ENCODE results near the gene NXPH3.
"Not testable (repeated sequence)": the region's sequence is repeated elsewhere in the genome, so short reads cannot be mapped to it uniquely, and the experiment has no call there.

NXPH3 gene

DNA sequence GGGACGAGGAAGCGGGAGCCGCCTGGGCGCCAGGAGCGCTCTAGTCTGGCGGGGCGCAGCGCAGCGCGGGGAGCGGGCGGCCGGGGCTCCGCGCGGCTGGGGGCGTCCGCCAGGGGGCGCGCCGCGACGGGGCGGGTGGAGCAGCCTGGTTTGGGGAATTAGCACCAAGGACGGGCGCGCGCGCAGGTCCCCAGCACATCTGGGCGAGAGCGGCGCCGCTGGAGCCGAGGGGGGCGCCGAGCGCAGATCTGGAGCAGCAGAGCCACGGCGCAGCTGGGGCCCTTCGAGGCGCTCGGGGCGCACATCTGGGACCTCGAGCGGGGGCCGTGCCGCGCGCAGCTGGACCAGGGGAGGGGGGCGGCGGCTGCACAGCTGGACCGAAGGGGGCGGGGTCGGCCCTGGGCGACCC lies at the start of gene NXPH3:
NXPH3 (plus strand) TSS at position 193 of the 409 bp plus-strand sequence. CDS start 349 bp downstream, outside the sequence.
- in situ Hi-C loops (cut with HindIII; ENCODE audit: low sequenced_read_pairs): no loop called here

DNA sequence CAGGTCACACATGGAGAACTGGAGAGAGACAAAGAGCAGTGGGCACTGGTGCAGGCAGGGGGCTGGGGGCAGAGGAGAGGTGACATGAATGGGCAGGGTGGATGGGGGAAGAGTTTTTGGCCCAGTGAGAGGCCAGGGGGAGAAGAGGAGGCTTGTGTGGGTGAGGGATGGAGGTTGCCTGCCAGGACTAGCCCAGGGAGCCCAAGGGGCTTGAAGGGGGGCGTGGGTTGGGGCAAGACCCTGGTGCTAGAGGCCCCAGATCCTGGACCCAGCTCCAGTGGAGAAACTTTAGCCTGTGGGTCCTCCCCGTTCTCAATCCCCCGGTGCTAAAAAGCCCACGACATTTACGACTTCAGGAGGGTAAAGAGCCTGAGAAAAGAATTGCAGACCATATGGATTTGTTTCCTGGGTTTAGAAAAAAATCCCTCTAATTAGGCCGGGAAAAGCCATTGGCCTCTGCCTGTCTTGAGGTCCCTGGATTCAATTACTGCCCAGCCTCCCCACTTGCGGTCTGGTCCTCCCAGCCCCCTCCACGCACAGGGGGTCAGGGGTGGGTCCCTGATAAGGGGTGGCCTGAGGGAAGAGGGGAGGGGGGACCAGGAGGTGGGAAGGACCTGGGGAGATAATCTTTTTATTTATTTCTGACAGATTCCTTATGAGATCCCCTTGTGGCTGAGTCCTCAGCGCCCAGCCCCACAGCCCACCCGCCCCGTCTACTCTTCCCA lies 47.6 kb upstream of the NXPH3 start:
- in situ Hi-C loops (cut with HindIII; ENCODE audit: low sequenced_read_pairs): no loop called here

DNA sequence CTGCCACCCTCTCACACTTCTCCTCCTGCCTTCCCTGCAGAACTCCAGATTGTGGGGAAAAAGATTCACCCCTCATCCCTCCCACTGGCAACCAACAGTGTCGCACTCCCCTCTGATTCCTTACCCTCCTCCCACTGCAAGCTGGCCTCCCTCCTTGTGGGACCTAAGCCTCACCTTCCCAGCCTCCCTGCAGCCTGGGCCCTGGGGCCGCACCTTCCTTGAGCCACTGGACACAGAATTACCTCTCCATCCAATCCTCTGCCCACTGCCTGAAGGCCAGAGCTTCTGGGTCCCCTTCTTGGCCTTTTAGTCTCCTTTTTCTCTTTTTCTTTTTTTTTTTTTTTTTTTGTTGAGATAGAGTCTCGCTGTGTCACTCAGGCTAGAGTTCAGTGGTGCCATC lies 46.7 kb upstream of the NXPH3 start:
- in situ Hi-C loops (cut with HindIII; ENCODE audit: low sequenced_read_pairs): no loop called here

DNA sequence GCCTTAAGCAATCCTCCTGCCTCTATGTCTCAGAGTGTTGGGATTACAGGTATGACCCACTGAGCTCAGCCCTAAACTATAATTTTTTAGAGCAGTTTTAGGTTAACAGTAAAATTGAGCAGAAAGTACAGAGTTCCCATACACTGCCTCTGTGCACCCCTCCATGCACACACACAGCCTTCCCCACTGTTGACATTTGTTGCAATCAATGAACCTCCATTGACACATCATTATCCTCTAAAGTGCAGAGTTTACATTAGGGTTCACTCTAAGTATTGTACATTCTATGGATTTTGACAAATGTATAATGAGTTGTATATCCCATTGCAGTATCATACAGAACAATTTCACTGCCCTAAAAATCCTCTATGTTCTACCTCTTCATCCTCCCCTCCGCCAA lies 45.6 kb upstream of the NXPH3 start:
- in situ Hi-C loops (cut with HindIII; ENCODE audit: low sequenced_read_pairs): no loop called here

DNA sequence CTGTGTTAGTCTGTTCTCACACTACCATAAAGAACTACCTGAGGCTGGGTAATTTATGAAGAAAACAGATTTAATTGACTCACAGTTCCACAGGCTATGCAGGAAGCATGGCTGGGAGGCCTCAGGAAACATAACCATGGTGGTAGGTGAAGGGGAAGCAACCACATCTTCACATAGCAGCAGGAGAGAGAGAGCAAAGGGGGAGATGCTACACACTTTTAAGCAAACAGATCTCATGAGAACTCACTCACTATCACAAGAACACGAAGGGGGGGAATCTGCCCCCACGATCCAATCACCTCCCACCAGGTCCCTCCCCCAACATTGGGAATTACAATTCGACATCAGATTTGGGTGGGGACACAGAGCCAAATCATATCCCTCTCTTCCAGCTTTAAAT lies 31.8 kb upstream of the NXPH3 start:
- in situ Hi-C loops (cut with HindIII; ENCODE audit: low sequenced_read_pairs): no loop called here

DNA sequence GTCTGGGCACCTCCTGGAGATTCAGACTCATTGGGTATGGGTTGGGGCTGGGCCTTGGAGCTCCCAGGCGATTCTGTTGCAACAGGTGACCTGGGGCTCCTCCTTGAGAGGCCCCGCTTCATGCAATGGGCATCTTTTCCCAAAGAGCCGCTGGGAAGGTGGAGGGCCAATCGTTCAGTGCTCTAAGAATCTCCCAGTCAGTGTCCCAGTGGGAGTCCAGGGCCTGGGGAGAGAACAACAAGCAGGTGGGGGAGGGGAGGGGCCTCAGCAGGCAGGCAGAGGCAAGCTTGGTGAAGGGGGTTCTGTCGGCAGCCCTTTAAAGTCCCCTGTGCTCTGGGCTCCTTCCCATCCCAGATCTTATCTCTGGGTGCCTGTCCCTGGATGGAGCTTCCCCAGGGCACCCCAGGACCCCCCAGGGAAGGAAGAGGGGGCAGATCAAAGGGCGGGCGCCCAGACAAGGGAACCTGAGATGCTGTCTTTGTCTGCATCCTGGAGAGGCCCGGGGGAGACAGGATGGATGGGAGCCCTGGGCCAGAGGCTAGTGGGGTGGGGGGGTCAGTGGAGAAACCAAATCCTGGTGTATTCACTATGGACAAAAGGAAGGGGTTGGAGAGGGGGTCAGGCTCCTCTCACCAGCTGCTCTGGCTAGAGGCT lies 30.5 kb upstream of the NXPH3 start:
- in situ Hi-C loops (cut with HindIII; ENCODE audit: low sequenced_read_pairs): no loop called here

DNA sequence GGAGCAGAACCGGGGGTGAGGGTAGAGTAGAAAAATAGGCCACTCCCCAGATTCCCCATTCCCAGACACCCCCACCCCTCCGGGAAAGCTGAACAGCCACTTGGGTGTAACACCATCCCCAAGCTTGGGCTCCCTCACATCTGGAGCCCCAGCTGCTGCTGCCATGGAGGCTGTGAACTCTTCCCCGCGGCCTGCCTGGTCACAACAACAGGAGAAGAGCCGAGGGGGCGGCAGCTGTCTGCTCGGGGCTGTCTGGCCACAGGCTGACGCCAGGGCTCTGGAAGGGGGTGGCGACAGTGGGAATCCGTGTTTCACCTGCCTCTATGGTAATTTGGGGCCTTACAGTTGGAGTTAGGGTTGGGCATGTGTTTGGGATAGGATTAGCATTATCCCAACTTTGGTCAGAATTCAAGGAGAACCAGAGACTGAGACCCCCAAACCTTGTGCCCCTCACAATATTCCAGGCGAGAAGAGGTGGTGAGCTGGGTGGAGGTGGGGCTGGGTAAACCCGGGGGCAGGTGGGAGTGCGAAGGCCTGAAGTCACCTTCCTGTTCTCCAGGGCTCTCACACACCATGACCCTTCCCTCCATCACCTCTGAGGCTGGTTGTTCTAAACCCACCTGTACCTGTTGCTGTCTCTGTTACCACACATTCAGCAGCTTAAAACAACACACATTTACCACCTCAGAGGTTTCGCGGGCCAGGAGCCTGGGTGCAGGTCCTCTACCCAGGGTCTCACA lies 29.7 kb upstream of the NXPH3 start:
- in situ Hi-C loops (cut with HindIII; ENCODE audit: low sequenced_read_pairs): no loop called here

DNA sequence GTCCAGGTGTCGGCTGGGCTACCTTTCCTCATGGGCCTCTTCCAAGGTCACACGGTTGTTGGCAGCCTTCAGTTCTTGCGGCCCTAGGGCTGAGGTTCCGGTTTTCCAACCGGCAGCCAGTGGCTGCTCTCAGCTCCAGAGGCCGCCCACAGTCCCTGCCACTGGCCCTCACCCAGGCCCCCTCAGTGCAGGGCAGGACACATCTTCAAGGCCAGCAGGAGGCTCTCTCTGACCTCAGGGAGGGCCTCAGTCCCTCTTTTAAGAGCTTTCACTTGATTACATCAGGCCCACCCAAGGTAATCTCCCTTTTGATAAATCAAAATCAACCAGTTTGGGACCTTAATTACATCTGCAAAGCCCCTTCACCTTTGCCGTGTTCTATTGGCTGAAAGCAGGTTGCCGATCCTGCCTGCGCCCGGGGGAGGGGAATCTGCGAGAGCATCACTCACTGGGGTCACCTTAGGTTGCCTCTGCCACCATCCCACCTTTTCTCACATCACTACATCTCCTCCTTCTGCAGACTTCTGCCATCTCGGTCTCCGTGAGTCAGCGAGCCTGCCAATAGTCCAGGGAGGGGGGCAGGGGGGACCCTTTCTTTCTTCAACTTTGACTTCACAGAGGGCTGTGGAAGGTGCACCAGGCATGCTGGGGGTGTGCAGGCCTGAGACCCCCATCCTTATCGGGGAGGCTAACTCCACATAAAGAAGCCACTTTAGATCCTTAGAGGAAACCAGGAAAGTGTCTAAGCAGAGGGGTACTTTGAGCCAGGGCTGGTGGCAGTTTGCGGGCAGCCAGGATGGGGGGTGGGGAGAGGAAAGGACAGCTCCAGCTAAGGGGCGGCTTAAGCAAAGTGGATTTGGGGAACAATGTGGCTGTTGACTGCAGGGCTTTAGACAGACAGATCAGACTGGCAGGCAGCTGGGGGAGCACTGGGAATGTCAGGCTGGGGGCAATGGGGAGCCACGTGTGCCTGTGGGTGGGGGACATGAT lies 28.8 kb upstream of the NXPH3 start:
- in situ Hi-C loops (cut with HindIII; ENCODE audit: low sequenced_read_pairs): no loop called here

DNA sequence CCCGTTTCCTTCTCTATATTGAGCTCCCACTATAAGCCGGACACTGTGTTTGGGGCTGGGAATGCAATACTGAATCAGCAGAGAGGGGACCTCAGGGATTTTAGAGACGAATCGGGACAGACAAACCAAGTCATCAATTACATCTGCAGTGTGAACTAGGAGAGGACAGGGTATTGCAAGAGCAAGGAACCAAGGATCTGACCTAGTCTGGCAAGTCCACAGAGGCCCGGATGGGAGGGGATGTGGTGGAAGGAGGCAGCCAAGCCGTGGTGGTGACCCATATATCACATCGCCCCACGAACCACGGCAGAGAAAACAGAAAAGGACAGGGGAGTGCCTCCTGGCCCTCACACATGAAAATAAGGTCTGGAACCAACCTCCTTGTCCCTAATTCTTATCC lies 28.1 kb upstream of the NXPH3 start:
- in situ Hi-C loops (cut with HindIII; ENCODE audit: low sequenced_read_pairs): no loop called here

DNA sequence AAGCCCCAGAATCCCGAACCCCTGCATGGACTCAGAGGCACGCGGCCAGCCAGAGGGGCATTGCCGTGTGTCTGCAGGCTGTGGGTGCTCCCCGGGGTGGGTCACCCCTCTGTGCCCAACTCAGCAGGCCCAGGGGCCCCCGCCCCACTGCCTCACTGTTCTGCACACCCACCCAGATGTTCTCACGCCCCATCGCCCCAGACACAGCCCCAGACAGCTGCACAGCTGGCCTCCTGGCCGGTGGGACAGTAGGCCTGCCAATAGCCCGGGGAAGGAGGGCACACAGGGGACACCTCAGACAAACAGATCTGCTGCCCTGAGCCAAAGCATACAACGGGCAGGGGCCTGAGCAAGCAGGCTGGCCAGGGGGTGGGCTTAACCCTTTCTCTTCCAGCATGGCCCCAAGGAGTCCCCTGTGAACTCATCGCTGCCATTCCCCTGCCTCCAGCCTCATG lies 27.6 kb upstream of the NXPH3 start:
- in situ Hi-C loops (cut with HindIII; ENCODE audit: low sequenced_read_pairs): no loop called here

DNA sequence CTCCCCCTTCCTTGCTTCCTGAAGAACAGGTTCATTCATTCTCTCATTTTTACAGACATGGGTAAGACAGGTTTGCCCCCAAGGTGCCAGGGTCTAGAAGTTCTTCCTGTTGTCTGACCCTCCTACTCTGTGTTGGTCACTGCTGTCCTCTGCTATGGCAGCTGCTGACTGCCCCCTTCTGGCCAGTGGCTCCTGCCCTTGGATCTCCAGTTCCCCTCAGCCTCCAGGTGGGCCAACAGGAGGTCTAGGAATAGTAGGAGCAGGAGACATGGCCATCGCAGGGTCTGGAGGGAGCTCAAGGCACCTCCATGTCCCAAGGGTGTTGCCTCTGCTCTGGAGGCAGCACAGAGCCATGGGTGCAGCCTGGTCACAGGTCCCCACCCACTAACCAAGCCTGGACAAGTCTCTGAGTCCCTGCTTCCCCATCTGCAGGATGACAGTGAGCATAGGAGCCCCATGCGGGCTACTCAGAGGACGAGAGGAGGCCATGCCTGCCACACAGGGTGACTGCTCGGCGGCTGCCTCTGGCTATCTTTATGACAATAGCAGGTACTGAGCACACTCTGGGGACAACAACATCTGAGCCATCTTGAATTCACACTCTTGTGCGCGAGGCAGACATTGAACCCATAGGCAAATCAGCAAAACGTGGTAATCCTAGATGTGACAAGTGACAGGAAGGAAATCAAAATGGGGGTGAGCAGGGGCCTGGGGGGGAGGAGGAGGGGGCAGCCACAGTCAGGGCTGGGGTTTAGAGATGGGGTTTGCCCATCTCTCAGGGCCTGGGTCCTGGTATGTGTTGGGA lies 27.0 kb upstream of the NXPH3 start:
- in situ Hi-C loops (cut with HindIII; ENCODE audit: low sequenced_read_pairs): no loop called here

DNA sequence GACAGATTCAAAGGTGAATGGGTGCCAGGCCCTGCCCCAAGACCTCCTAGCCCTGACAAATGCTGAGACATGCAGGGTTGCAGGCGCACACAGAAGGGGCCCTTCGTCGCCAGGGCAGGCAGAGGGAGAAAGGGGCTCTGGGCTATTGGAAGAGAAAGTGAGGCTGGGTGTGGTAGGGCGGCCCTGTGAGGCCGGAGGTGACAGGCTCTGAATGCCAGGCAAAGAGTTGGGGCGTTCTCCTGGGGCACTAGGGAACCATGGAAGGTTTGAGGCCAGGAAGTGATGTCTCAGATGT lies 26.4 kb upstream of the NXPH3 start:
- in situ Hi-C loops (cut with HindIII; ENCODE audit: low sequenced_read_pairs): no loop called here

DNA sequence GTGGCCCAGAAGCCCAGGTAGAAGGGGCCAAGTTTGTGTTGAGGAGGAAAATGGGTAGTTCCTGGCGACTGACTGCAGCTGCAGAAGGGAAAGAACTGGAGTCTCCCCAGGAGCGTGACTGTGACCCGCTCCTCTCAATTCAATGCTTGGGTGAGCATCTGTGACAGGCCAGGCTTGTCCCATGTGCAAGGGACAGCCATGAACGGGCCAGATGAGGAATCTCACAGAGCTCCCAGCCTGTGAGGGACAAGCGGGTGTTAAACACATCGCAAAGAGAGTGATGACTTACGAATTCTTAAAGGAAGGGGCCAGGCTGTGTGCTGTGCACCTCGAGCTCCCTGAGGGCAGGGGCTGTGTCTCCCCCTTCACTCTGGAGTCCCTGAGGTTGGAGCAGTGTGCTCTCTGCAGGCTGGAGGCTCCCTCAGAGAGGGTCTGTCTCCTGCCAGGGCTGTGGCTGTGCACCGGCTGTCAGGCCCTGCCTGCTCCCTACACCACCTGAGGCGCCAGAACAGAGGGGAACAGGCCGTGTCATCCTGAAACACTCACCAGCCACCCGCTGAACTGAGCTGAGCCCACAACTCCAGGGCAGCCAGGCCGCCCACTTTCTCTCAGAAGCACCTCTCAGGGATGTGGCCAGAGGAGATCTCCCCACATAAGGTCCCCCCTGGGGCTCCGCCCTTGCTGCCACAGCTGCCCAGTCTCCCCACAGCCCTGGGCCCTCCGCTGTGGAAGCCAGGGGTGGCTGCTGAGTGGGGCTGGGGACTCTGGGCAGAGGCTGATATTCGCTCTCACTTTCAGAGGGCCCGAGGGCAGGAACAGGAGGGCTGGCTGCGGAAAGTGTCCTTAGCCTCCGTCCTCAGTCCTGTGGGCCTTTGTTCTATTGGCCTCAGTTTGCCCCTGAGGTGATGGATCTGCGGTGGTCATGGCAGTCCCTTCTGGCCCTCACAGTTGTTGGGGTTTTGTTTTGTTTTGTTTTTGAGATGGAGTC lies 25.7 kb upstream of the NXPH3 start:
- in situ Hi-C loops (cut with HindIII; ENCODE audit: low sequenced_read_pairs): no loop called here

DNA sequence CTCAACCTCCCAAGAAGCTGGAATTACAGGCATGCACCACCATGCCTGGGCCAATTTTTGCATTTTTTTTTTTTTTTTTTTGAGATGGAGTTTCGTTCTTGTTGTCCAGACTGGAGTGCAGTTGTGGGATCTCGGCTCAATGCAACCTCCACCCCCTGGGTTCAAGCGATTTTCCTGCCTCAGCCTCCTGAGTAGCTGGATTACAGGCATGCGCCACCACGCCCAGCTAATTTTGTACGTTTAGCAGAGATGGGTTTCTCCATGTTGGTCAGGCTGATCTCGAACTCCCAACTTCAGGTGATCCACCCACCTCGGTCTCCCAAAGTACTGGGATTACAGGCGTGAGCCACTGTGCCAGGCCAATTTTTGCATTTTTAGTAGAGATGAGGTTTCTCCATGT lies 24.9 kb upstream of the NXPH3 start:
- in situ Hi-C loops (cut with HindIII; ENCODE audit: low sequenced_read_pairs): not testable (repeated sequence)

DNA sequence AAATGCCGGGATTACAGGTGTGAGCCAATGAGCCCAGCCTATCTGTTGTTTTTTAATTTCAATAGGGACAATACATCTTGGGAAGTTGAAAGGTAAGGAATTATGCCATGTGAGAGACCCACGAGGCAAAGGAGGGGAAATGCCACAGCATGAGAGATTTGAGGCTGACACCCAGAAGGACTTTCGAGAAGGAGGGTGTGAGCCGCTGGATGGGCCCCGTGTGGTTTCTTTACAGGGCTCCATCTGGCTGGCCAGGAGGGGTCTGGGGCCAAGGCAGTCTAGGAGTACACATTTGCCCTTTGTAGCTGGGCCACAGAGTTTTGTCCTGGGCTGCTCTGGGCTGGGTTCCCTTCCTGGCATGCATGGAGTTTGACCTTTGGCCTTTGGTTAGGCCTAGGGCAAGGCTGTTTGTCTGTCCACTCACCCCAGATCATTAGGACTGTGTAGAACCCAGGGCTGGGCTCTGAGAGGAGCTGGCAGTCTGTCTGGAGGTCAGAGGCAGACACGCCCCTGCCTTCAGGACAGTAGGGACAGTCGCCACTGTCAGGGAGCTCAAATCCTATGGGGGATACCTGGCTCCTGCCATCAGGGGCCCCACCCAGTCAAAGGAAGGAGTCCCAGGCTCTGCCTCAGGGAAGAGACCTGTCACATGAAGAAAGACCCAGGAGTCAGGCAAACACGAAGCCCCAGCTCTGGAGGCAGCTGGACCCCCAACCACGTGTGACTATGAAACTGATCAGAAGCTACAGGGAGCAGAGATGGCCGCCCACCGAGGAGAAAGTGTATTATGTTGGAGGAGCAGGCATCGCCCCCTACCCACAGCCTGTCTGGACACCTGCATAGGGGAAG lies 24.2 kb upstream of the NXPH3 start:
- in situ Hi-C loops (cut with HindIII; ENCODE audit: low sequenced_read_pairs): no loop called here

DNA sequence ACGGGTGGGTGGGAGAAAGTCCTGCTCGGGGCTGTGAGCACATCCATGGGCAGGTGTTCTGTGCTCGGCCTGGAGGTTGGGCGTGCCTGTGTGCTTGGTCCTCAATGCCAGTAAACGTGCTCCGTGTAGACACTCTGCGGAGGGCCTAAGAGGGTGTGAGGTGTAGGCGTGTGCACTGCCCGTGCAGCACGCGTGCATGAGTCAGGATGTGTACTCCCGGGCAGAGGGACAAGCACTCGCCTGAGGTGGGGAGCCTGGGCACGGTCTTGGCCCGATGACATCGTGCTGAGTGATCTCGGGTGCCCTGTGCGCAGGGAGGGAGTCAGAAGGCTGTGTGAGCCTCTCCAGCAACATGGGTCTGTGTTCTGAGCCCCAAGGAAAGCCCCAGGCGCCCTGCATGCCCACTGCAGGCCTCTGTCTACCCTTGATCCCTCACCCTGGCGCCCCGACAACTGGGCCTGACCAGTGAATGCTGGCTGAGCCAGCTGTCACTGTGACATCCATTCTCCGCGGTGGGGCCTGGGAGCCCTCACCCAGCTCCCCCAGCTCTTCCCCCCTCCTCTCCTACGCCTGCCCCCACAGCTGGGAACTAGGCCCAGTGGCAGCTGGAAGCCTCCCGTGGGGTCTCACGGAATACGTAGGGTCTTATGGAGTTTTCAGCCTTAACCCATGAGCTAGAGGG lies 23.5 kb upstream of the NXPH3 start:
- in situ Hi-C loops (cut with HindIII; ENCODE audit: low sequenced_read_pairs): no loop called here

DNA sequence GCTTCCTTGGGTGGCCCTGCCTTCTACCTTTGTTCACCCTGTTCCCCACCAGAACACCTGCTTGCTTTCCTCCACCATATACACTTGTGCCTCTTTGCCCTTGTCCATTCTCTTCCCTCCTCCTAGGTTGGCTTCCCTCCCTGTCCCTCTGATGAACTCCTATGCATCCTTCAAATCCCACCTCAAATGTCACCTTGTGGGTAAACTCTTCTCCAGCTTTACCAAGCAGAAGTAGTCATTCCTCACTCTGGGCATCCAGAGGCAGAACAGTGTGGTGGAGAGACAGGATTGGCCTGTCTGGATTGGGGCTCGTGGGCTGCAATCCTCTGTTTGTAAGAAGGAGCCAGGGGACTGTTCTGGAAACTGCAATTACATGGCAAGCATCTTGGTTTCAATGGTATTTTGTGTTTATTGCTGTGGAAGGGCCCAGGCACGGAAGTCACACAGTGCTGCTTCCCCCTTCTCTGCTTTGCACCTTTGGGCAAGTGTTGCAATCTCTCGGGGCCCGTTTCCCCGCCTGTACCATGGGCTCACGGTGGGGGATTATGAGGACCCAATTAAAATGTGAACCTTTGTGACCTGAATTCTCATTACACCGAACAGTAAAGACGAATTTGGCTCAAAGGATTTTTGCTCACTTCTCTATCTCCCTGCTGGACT lies 21.9 kb upstream of the NXPH3 start:
- in situ Hi-C loops (cut with HindIII; ENCODE audit: low sequenced_read_pairs): no loop called here

Measured in endothelial cell of hepatic sinusoid (primary cell).